GM19193 (cell line): Measurements from ENCODE around the gene KRTAP6-1.

Experiments used
- POLR2A ChIP-seq: IDR thresholded peaks from 4 replicates; pipeline ENCODE4 v1.6.1; 2011; ENCODE audit not compliant: insufficient read depth, insufficient read length; ENCODE audit errors: extremely low read depth

The KRTAP6-1 gene

DNA sequence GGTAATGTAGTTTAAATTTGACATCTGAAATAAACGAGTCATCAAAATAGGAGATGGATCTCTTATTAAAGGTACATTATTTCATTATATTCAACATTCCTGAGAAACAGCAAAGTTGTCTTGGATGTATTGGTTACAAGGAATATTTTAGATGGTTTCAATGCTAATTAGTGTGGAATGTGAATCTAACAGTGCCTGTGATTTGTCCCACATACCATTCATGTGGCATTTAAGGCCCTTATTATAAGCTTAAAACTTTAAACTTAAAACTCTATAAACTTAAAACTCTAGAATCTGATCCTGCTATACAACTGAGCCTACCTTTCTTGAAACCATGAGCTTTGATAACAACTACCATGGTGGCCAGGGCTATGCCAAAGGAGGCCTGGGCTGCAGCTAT is 12.9 kb downstream of the KRTAP6-1 start, which contains the start of gene KRTAP22-1:
Gene KRTAP22-1 (plus strand): TSS at position 301 of the 400 bp plus-strand sequence.
- no peak for TF ChIP-seq POLR2A

DNA sequence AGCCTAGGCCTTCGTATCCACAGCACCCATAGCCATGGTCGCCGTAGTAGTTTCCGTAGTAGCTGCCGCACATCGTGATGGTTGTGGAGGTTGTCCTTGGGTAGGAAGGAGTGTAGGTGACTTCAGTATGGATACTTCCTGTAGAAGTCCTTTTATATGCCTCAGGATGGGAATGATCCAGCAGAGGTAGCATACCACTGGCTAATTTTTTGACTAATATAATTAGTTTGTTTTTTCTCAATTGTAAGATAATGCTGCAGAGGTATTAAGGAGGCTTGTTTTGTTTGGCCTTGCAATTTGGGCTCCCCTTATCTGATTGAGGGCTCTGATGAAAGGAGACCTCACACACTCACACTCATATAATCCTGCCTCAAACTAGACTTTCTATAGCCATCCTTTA is 14.9 kb downstream of the KRTAP6-1 start, which contains the start of gene KRTAP6-2:
Gene KRTAP6-2 (minus strand): TSS at position 101 of the 400 bp plus-strand sequence. CDS start 28 bp downstream, at position 73.
- no peak for TF ChIP-seq POLR2A

DNA sequence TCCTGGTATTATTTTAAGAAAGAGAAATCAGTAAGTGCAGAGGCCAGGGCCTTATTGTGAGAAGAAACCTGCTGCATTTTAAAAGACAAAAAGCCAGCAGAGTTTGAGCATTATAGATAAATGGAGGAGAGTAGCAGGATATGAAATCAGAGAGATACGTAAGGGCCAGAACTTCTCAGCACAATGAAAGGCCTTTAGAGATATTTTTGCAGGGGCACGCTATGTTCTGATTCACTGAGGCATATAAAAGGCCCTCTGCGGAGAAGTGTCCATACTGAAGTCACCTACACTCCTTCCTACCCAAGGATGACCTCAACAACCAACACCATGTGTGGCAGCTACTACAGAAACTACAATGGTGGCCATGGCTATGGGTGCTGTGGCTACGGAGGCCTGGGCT is 21.6 kb downstream of the KRTAP6-1 start, which contains the start of gene KRTAP6-3:
Gene KRTAP6-3 (plus strand): TSS at position 301 of the 400 bp plus-strand sequence. CDS start 6 bp downstream, at position 307.
- no peak for TF ChIP-seq POLR2A

GRCh38 chr21:30590297-30590696 is 23.4 kb downstream of the KRTAP6-1 start, which contains the start of gene KRTAP22-2:
Gene KRTAP22-2 (minus strand): TSS chr21:30590397.
- TF ChIP-seq POLR2A, result no peak

- no peak for TF ChIP-seq POLR2A
Measured at GRCh38 chr21:30582870-30583269, 30.9 kb downstream of the KRTAP6-1 start.

- no peak for TF ChIP-seq POLR2A
Measured at GRCh38 chr21:30580132-30580531, 33.6 kb downstream of the KRTAP6-1 start.

DNA sequence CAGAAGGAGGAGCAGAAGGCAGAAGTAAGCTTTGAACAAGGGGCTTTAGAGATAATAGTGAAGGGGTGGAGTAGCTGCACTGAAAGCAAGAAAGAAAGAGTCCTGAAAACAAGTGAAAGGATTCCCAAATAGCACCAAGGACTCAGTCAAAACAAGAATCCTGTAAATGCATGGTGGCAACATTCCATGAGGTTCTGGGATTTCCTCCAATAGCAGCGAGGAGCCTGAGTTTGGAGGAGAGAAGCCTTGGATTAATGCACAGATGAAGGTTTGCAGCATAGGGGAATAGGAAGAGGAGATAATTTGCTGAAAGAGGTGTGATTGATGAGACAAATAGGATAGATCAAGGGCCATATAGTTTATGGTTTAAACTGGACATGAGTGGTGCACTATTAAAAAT is 34.4 kb downstream of the KRTAP6-1 start:
- no peak for TF ChIP-seq POLR2A

DNA sequence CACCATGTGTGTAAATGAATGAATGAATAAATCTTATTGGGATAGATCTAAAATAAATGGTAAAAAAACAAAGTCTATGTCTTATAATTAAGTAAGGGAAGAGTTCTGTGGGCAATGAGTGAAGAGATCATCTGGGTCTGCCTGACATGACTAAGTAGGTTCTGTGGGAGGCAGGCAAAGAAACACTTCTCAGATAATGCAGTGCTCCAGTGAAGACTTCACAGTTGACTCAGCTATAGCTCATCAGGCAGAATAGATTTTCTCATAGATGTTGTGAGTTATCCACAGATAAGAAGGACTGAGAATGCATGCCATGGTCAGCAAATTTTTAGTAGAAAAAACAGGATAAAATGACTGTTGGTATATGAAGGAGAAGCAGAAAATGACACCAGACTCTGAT is 36.0 kb downstream of the KRTAP6-1 start:
- TF ChIP-seq POLR2A, result no peak

GRCh38 chr21:30567617-30568016 is 46.1 kb downstream of the KRTAP6-1 start:
- no peak for TF ChIP-seq POLR2A

DNA sequence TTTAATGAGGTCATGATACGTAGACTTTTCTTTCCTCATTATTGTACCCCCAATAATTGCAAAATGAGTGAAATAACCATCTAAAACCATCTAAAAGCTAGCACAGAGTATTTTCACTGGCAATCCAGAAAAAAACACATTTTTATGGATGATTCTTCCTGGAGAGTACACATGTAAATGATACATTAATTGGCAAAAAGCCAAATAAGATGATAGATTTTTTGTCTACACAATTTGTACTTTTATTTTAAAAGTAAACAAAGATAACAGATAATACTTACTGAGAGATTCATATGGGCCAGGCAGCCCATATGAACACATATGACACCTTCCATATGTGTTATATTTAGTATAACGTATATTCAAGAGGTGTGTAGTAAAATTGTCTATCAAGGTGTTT is 50.1 kb downstream of the KRTAP6-1 start:
- no peak for TF ChIP-seq POLR2A
